Naive thymus-derived CD4-positive, alpha-beta T cell (primary cell): ENCODE data around the gene COQ5. TPM values are rescaled to one million over a fixed set of nuclear protein-coding genes. Genes with fewer than 3 reads are reported as not detected.

Experiments
- ATAC-seq: fragments of 150-1000 bp; cut with Tn5 transposase; 2 replicates; pipeline ENCODE4 v1.10.0; 2021; ENCODE audit warnings: mild to moderate bottlenecking, moderate library complexity
- CTCF ChIA-PET: fragments of 350-600 bp; sonication (Branson Sonifier 250); formaldehyde crosslinking; loops from one replicate; lab custom pipeline; 2021; ENCODE audit warnings: antibody characterized with exemption; lab: Charles Lee
- POLR2A ChIA-PET: fragments of 350-600 bp; sonication (Branson Sonifier 250); formaldehyde crosslinking; loops from one replicate; lab custom pipeline; 2021; ENCODE audit warnings: antibody characterized with exemption, inconsistent platforms; lab: Charles Lee
- DNase-seq, 9 donors: peaks; one replicate each; pipeline versions ENCODE4 v3.0.0 to v3.0.0-alpha.2; 2020 to 2022; ENCODE audit warnings: mixed read lengths in 1 of 9
- H3K27ac ChIP-seq: one replicate; pipeline ENCODE4 v1.7.0; 2013; ENCODE audit warnings: mild to moderate bottlenecking, low read depth, low read length, moderate library complexity
- H3K27me3 ChIP-seq, 2 donors: one replicate each; pipeline ENCODE4 v1.7.0; 2013; ENCODE audit warnings: low read length in 2 of 2, mild to moderate bottlenecking in 2 of 2, moderate library complexity in 2 of 2; ENCODE audit not compliant: control insufficient read depth in 2 of 2, insufficient read depth in 2 of 2
- H3K36me3 ChIP-seq, 3 experiments: 1 replicate in 2 of 3; 2 replicates in 1 of 3; pipeline ENCODE4 v1.7.0; 2013; ENCODE audit warnings: low read length in 3 of 3, mild to moderate bottlenecking in 3 of 3, moderate library complexity in 1 of 3; ENCODE audit not compliant: insufficient read depth in 3 of 3, control insufficient read depth in 2 of 3
- H3K4me1 ChIP-seq, 2 donors: one replicate each; pipeline ENCODE4 v1.7.0; 2013; ENCODE audit warnings: low read length in 2 of 2, mild to moderate bottlenecking in 2 of 2, moderate library complexity in 1 of 2; ENCODE audit not compliant: control insufficient read depth in 2 of 2, insufficient read depth in 2 of 2
- H3K4me3 ChIP-seq: 2 replicates; pipeline ENCODE4 v1.7.0; 2013; ENCODE audit warnings: mild to moderate bottlenecking, low read length
- H3K9me3 ChIP-seq, 3 experiments: 1 replicate in 2 of 3; 2 replicates in 1 of 3; pipeline ENCODE4 v1.7.0; 2013; ENCODE audit warnings: low read length in 3 of 3; ENCODE audit not compliant: control insufficient read depth in 2 of 3
- H3K27ac Mint-ChIP-seq, 9 donors: one replicate each; pipeline ENCODE4 v1.8.0; 2020 to 2022; ENCODE audit warnings: mixed read lengths in 9 of 9, mild to moderate bottlenecking in 8 of 9, moderate library complexity in 5 of 9, inconsistent platforms in 2 of 9
- H3K27me3 Mint-ChIP-seq, 5 donors: one replicate each; pipeline ENCODE4 v1.8.0; 2021 to 2022; ENCODE audit warnings: mixed read lengths in 5 of 5, mild to moderate bottlenecking in 1 of 5
- H3K36me3 Mint-ChIP-seq, 5 donors: one replicate each; pipeline ENCODE4 v1.8.0; 2020 to 2022; ENCODE audit warnings: mixed read lengths in 5 of 5, mild to moderate bottlenecking in 3 of 5, inconsistent platforms in 1 of 5
- H3K4me1 Mint-ChIP-seq, 7 donors: one replicate each; pipeline ENCODE4 v1.8.0; 2020 to 2022; ENCODE audit warnings: mixed read lengths in 7 of 7, mild to moderate bottlenecking in 3 of 7, inconsistent platforms in 1 of 7
- H3K4me3 Mint-ChIP-seq, 10 donors: one replicate each; pipeline ENCODE4 v1.8.0; 2020 to 2022; ENCODE audit warnings: mild to moderate bottlenecking in 10 of 10, mixed read lengths in 10 of 10, moderate library complexity in 6 of 10, inconsistent platforms in 2 of 10
- H3K9me3 Mint-ChIP-seq, 11 donors: one replicate each; pipeline ENCODE4 v1.8.0; 2020 to 2022; ENCODE audit warnings: mixed read lengths in 11 of 11, mild to moderate bottlenecking in 4 of 11, inconsistent platforms in 1 of 11, moderate library complexity in 1 of 11
- intact Hi-C, 2 donors: fragments of 100-400 bp; cut with micrococcal nuclease; formaldehyde crosslinking; loops; one replicate each; pipeline ENCODE4 v1.15.1; 2023
- polyA plus RNA-seq, 2 donors: library from polyadenylated mRNA; unstranded; fragments of 300-500 nt; fragmentation: Illumina TruSeq; gene quantifications; one replicate each; pipeline ENCODE4 v1.2.3, GENCODE V29; 2021
- total RNA-seq, 6 experiments: library from RNA in 5 of 6; stranded (reverse) in 5 of 6; gene quantifications; 1 replicate in 5 of 6; 2 replicates in 1 of 6; pipeline ENCODE4 v1.2.3 and lab custom pipeline; 2021 to 2026

The COQ5 gene
- total and polyA plus RNA-seq, 7 experiments from 2014 or later, result 11.3 to 49.0 (median 23.5) TPM

GRCh38 chr12:120468325-120468820 is 60.6 kb downstream of the COQ5 start:
- H3K4me3 Mint-ChIP-seq, result peak overlapping the region; percentile 75 to 99 (median 90)
- H3K27ac Mint-ChIP-seq, result peak overlapping the region; percentile 71 to 92 (median 86)
- peak overlapping the region; percentile 78 for H3K4me3 ChIP-seq
- ATAC-seq (no peak), DNase-seq (peak in 1 of 9 donors; percentile 30)
- H3K4me1 Mint-ChIP-seq, result peaks cover 35 to 59% (median 49%) of the 10 kb centered on the region in 7 donors
- peak overlapping the region; percentile 86 for H3K27ac ChIP-seq
- H3K4me1 ChIP-seq, result peaks cover 4 to 31% of the 10 kb centered on the region in 2 donors
- H3K36me3 Mint-ChIP-seq, result peaks cover 4 to 18% (median 9%) of the 10 kb centered on the region in 5 donors
- ChIA-PET CTCF (interaction anchor here (1.4 to 2.2 kb wide), 3 partner anchors 9 to 35 kb away, joined by 3 to 6 read pairs (median 5); no protein-coding TSS in a partner anchor), POLR2A (interaction anchor here (0.6 to 4.5 kb wide), 18 partner anchors 10 to 1420 kb away, joined by 3 to 34 read pairs (median 4); partner anchors contain the start of genes COQ5, COX6A1, DYNLL1 and PSMD9)
- no peaks in the 10 kb centered on the region for H3K27me3 Mint-ChIP-seq
- H3K9me3 Mint-ChIP-seq, result no peaks in the 10 kb centered on the region
- H3K36me3 ChIP-seq, result peaks cover 11 to 30% (median 28%) of the 10 kb centered on the region in 3 experiments
- H3K27me3 ChIP-seq, result no peaks in the 10 kb centered on the region
- H3K9me3 ChIP-seq, result no peaks in the 10 kb centered on the region
- intact Hi-C loops, result loop anchor here (2.0 kb wide), 2 partner anchors 14 to 152 kb away; no protein-coding TSS in a partner anchor

- ATAC-seq, result no peak
- H3K36me3 ChIP-seq, result peaks cover 15 to 36% (median 32%) of the 10 kb centered on the region in 3 experiments
- CTCF ChIA-PET, result interaction anchor here (0.7 to 2.8 kb wide), 8 partner anchors 8 to 1915 kb away, joined by 3 to 13 read pairs (median 6); no protein-coding TSS in a partner anchor
- H3K27me3 Mint-ChIP-seq, result no peaks in the 10 kb centered on the region
- intact Hi-C loops, result no loop called here
- peak overlapping the region; percentile 7 to 93 (median 88) for H3K4me3 Mint-ChIP-seq
- H3K4me1 Mint-ChIP-seq, result peaks cover 32 to 54% (median 49%) of the 10 kb centered on the region in 7 donors
- POLR2A ChIA-PET, result interaction anchor here (3.3 to 4.5 kb wide), 3 partner anchors 9 to 28 kb away, joined by 24 to 34 read pairs (median 30); partner anchors contain the start of genes COX6A1 and DYNLL1
- H3K9me3 ChIP-seq, result no peaks in the 10 kb centered on the region
- H3K27ac ChIP-seq, result no peak overlapping the region
- H3K4me1 ChIP-seq, result peaks cover 4 to 31% of the 10 kb centered on the region in 2 donors
- DNase-seq, result no peak
- no peak overlapping the region for H3K4me3 ChIP-seq
- peaks cover 4 to 25% (median 9%) of the 10 kb centered on the region in 5 donors for H3K36me3 Mint-ChIP-seq
- H3K27ac Mint-ChIP-seq, result peak overlapping the region; percentile 4 to 87 (median 62)
- no peaks in the 10 kb centered on the region for H3K27me3 ChIP-seq
- no peaks in the 10 kb centered on the region for H3K9me3 Mint-ChIP-seq
Measured at GRCh38 chr12:120467439-120467838, 61.5 kb downstream of the COQ5 start.

- peak overlapping the region; percentile 14 for H3K27ac ChIP-seq
Measured at GRCh38 chr12:120466560-120467315, 62.2 kb downstream of the COQ5 start.

GRCh38 chr12:120465756-120466155 is 63.2 kb downstream of the COQ5 start:
- ChIA-PET CTCF (interaction anchor here (1.0 to 2.8 kb wide), 2 partner anchors 13 to 109 kb away, joined by 5 to 13 read pairs; no protein-coding TSS in a partner anchor), POLR2A (interaction anchor here (0.9 to 1.0 kb wide), 2 partner anchors 26 to 149 kb away, joined by 3 read pairs; no protein-coding TSS in a partner anchor)
- ATAC-seq (no peak), DNase-seq (no peak)
- Mint-ChIP-seq H3K27ac (peak overlapping the region in 4 of 9 donors; percentile 12 to 71 (median 44)), H3K36me3 (peaks cover 4 to 28% (median 9%) of the 10 kb centered on the region in 5 donors), H3K4me3 (no peak overlapping the region), H3K9me3 (no peaks in the 10 kb centered on the region), H3K4me1 (peaks cover 28 to 49% (median 42%) of the 10 kb centered on the region in 7 donors), H3K27me3 (no peaks in the 10 kb centered on the region)
- Histone ChIP-seq H3K4me1 (peaks cover 4 to 24% of the 10 kb centered on the region in 2 donors), H3K4me3 (no peak overlapping the region), H3K27ac (peak overlapping the region; percentile 14), H3K9me3 (no peaks in the 10 kb centered on the region), H3K36me3 (peaks cover 18 to 50% (median 44%) of the 10 kb centered on the region in 3 experiments), H3K27me3 (no peaks in the 10 kb centered on the region)
- intact Hi-C loops, result no loop called here

More at GRCh38 chr12:120466560-120467315, 62.2 kb downstream of the COQ5 start:
- H3K4me3 Mint-ChIP-seq, result peak overlapping the region in 6 of 10 donors; percentile 33 to 91 (median 42)
- peaks cover 4 to 25% (median 9%) of the 10 kb centered on the region in 5 donors for H3K36me3 Mint-ChIP-seq
- intact Hi-C loops, result no loop called here
- no peaks in the 10 kb centered on the region for H3K9me3 ChIP-seq
- no peaks in the 10 kb centered on the region for H3K27me3 Mint-ChIP-seq
- H3K27ac Mint-ChIP-seq, result peak overlapping the region in 5 of 9 donors; percentile 23 to 87 (median 53)
- no peaks in the 10 kb centered on the region for H3K9me3 Mint-ChIP-seq
- POLR2A ChIA-PET, result interaction anchor here (0.9 to 4.5 kb wide), 5 partner anchors 9 to 150 kb away, joined by 3 to 34 read pairs (median 4); partner anchors contain the start of gene DYNLL1
- CTCF ChIA-PET, result interaction anchor here (0.5 to 2.8 kb wide), 11 partner anchors 9 to 333 kb away, joined by 3 to 13 read pairs (median 4); no protein-coding TSS in a partner anchor
- peaks cover 4 to 28% of the 10 kb centered on the region in 2 donors for H3K4me1 ChIP-seq
- ATAC-seq (no peak), DNase-seq (peak in 8 of 9 donors; percentile 16 to 52 (median 37))
- H3K4me1 Mint-ChIP-seq, result peaks cover 30 to 49% (median 44%) of the 10 kb centered on the region in 7 donors
- H3K36me3 ChIP-seq, result peaks cover 18 to 43% (median 39%) of the 10 kb centered on the region in 3 experiments
- no peak overlapping the region for H3K4me3 ChIP-seq
- H3K27me3 ChIP-seq, result no peaks in the 10 kb centered on the region

GRCh38 chr12:120463712-120464111 is 65.2 kb downstream of the COQ5 start:
- Histone ChIP-seq H3K4me1 (peaks cover 0 to 17% of the 10 kb centered on the region in 2 donors), H3K9me3 (no peaks in the 10 kb centered on the region), H3K4me3 (no peak overlapping the region), H3K27ac (no peak overlapping the region), H3K27me3 (no peaks in the 10 kb centered on the region), H3K36me3 (peaks cover 26 to 69% (median 55%) of the 10 kb centered on the region in 3 experiments)
- H3K27ac Mint-ChIP-seq, result peak overlapping the region in 1 of 9 donors; percentile 69
- ChIA-PET CTCF (interaction anchor here (0.5 to 1.6 kb wide), 4 partner anchors 11 to 135 kb away, joined by 3 to 4 read pairs (median 3); no protein-coding TSS in a partner anchor), POLR2A (interaction anchor here (0.7 to 1.8 kb wide), 3 partner anchors 9 to 20 kb away, joined by 4 to 6 read pairs (median 4); no protein-coding TSS in a partner anchor)
- no peaks in the 10 kb centered on the region for H3K27me3 Mint-ChIP-seq
- DNase-seq (no peak), ATAC-seq (no peak)
- no peak overlapping the region for H3K4me3 Mint-ChIP-seq
- H3K4me1 Mint-ChIP-seq, result peaks cover 23 to 40% (median 35%) of the 10 kb centered on the region in 7 donors
- H3K36me3 Mint-ChIP-seq, result peaks cover 4 to 41% (median 15%) of the 10 kb centered on the region in 5 donors
- H3K9me3 Mint-ChIP-seq, result no peaks in the 10 kb centered on the region
- intact Hi-C loops, result no loop called here
